IPS-NIHi7 (cell line): Measurements from ENCODE around the gene JARID2.
"Not testable (repeated sequence)": the region's sequence is repeated elsewhere in the genome, so short reads cannot be mapped to it uniquely, and the experiment has no call there.

Source experiments
- DNase-seq: peaks from one replicate; pipeline ENCODE4 v3.0.0; 2012; ENCODE audit warnings: mixed read lengths; ENCODE audit errors: extremely low spot score

The JARID2 gene

GRCh38 chr6:15308435-15309213 is 62.8 kb downstream of the JARID2 start:
- no peak for DNase-seq

- DNase-seq = no peak
Measured at GRCh38 chr6:15309611-15310283, 63.9 kb downstream of the JARID2 start.

- DNase-seq = no peak
Measured at GRCh38 chr6:15310680-15311079, 64.8 kb downstream of the JARID2 start.

GRCh38 chr6:15312500-15312899 is 66.6 kb downstream of the JARID2 start:
- DNase-seq = no peak

GRCh38 chr6:15313367-15313766 is 67.5 kb downstream of the JARID2 start:
- DNase-seq = no peak

- DNase-seq = no peak
Measured at GRCh38 chr6:15316754-15317153, 70.9 kb downstream of the JARID2 start.

- DNase-seq = no peak
Measured at GRCh38 chr6:15317251-15317650, 71.4 kb downstream of the JARID2 start.

GRCh38 chr6:15317934-15318902 is 72.3 kb downstream of the JARID2 start:
- peak; percentile 34 for DNase-seq

GRCh38 chr6:15319677-15320076 is 73.8 kb downstream of the JARID2 start:
- DNase-seq = no peak

GRCh38 chr6:15320693-15321092 is 74.8 kb downstream of the JARID2 start:
- no peak for DNase-seq

- no peak for DNase-seq
Measured at GRCh38 chr6:15322184-15322583, 76.3 kb downstream of the JARID2 start.

- DNase-seq = no peak
Measured at GRCh38 chr6:15322781-15323536, 77.1 kb downstream of the JARID2 start.

GRCh38 chr6:15323611-15324010 is 77.7 kb downstream of the JARID2 start:
- DNase-seq = not testable (repeated sequence)

- no peak for DNase-seq
Measured at GRCh38 chr6:15324427-15324985, 78.6 kb downstream of the JARID2 start.

- no peak for DNase-seq
Measured at GRCh38 chr6:15325540-15325955, 79.7 kb downstream of the JARID2 start.

- DNase-seq = no peak
Measured at GRCh38 chr6:15326067-15326614, 80.3 kb downstream of the JARID2 start.

GRCh38 chr6:15327271-15327670 is 81.4 kb downstream of the JARID2 start:
- no peak for DNase-seq

- no peak for DNase-seq
Measured at GRCh38 chr6:15329197-15329671, 83.4 kb downstream of the JARID2 start.

- no peak for DNase-seq
Measured at GRCh38 chr6:15330174-15330944, 84.5 kb downstream of the JARID2 start.

- no peak for DNase-seq
Measured at GRCh38 chr6:15331143-15331542, 85.3 kb downstream of the JARID2 start.
